ENCODE data around the gene OPN1LW.
"Not testable (repeated sequence)": the region's sequence is repeated elsewhere in the genome, so short reads cannot be mapped to it uniquely, and the experiment has no call there.

Gene OPN1LW

DNA sequence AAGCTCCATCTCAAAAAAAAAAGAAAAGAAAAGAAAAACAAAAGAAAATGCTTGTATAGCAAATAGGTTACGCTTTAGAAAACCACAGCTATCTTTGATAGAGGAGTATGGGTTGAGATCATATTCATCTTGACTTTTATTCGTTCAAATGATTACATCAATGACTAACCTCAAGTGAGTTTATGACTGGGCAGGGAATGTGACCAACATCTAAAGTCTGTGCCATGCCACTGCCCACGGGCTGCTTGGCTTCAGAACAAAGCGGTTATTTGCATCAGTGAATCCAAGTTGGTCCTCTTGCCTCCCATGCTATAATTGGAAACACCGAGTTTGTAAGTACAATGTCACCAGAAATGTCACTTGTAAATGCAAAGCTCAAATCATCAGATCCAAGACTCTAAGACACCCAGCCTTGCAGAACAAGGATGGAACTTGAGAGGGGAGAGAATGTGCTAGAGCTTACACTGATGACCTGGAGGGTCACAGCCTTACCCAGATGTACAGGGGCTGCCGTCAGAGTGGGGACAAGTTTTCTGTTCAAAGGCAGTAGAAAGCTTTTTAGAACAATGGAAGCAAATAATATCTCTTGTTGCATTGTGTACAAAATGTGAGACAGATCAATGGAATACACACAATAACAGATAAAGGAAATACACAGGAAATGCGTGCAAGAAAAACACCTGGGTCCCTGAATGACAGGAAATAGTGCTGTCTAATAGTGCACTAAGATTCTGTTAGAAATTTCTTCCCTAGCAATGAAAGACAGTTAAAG, 8.4 kb upstream of the OPN1LW start:
- DNase-seq: no peak

GRCh38 chrX:154136627-154137161, 7.3 kb upstream of the OPN1LW start:
- peak; percentile 88 for DNase-seq

- no peak for DNase-seq
These were observed 5.2 kb upstream of the OPN1LW start for GRCh38 chrX:154138857-154139256.

- DNase-seq: no peak
These were observed 3.8 kb upstream of the OPN1LW start for GRCh38 chrX:154140206-154140605.

DNA sequence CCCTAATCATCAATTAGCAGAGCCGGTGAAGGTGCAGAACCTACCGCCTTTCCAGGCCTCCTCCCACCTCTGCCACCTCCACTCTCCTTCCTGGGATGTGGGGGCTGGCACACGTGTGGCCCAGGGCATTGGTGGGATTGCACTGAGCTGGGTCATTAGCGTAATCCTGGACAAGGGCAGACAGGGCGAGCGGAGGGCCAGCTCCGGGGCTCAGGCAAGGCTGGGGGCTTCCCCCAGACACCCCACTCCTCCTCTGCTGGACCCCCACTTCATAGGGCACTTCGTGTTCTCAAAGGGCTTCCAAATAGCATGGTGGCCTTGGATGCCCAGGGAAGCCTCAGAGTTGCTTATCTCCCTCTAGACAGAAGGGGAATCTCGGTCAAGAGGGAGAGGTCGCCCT, 3.3 kb upstream of the OPN1LW start:
- no peak for DNase-seq

GRCh38 chrX:154142386-154142785, 1.7 kb upstream of the OPN1LW start:
- DNase-seq: no peak

- no peak for DNase-seq
These were observed 895 bp upstream of the OPN1LW start for GRCh38 chrX:154142950-154143745.

DNA sequence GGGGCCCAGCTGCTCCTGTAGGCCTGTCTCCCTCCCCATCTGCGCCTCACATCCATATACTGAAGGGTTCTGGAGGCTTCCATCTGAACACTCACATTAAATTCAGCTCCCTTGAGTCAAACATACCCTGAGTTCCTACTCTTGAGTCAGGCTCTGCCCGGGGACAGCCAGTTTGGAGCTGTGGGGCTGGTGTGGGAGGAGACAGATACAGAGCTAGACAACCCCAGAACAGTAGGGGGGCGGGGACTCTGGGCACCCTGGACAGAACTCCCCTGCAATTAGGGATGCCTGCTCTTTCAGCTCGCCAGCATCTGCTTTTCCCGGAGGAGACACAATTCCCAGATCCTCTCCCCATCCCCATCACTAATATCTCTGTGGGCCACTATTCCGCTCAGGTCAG, 7.0 kb downstream of the OPN1LW start:
- DNase-seq: not testable (repeated sequence)

DNA sequence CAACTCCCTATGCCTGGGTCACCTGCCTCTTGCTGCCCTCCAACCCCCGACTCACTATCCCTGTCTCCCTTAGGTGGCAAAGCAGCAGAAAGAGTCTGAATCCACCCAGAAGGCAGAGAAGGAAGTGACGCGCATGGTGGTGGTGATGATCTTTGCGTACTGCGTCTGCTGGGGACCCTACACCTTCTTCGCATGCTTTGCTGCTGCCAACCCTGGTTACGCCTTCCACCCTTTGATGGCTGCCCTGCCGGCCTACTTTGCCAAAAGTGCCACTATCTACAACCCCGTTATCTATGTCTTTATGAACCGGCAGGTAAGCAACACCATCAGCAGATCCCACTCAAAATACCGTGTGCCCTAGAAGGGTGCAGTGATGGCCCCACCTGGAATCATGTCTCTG, 12.2 kb downstream of the OPN1LW start:
- DNase-seq: not testable (repeated sequence)

- not testable (repeated sequence) for DNase-seq
These were observed 13.2 kb downstream of the OPN1LW start for GRCh38 chrX:154157207-154157606.

- not testable (repeated sequence) for DNase-seq
These were observed 15.3 kb downstream of the OPN1LW start for GRCh38 chrX:154159345-154159744.

DNA sequence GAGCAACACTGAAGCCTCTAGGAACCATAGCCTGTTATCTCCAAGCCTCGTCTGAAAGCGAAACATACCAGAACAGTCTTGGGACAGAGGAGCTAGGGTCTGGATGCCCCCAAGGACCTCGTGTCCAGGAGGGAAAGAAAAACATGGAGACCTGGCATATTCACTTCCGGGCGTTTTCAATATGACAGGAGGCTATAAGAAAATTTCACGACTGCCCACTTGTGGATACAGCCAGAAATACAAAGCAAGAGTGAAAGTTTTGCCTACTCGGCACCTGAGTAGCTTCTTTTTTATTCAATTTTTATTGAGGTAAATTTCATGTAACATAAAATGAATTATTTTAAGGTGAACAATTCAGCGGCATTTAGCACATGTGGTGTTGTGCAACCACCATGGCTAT, 20.9 kb downstream of the OPN1LW start:
- not testable (repeated sequence) for DNase-seq

DNA sequence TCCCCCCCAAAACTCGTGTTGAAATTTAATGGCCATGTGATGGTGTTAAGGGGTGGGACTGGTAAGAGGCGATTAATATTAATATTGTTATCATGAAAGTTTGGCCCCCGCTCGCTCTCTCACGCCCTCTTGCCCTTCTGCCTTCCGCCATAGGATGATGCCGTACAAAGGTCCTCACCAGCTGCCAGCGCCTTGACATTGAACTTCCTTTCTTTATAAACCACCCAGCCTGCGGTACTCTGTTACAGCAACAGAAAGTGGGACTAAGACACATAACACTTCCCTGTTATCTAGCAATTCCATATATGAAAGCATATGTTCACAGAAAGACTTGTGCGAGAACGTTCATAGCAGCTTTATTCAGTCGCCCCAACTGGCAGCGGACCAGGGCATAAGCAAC, 24.3 kb downstream of the OPN1LW start:
- DNase-seq: not testable (repeated sequence)

DNA sequence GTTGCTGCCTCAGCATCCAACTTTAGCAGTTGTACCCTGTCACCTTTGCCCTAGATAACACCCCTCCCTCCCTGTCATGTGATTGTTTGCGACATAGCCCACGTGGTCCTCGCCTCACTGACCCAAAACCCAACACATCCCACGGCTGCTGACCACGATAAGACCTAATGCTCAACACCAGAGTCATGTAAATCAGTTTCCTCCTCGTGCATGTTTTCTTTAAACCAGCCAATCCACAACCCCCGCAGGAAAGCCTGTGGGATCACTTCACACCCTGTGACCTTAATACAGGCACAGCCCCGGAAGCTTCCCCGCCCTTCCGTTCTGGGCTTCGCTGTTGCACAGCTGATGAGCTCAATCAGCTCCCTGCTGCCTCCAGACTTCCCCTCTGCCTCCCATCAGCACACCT, 28.5 kb downstream of the OPN1LW start:
- DNase-seq: not testable (repeated sequence)

GRCh38 chrX:154174356-154174755, 30.3 kb downstream of the OPN1LW start:
- DNase-seq: not testable (repeated sequence)

- DNase-seq: not testable (repeated sequence)
These were observed 38.3 kb downstream of the OPN1LW start, which contains the start of gene OPN1MW for GRCh38 chrX:154182296-154182695. TSS of gene OPN1MW (plus strand) at chrX:154182596. CDS start at chrX:154182678, 82 bp downstream.

DNA sequence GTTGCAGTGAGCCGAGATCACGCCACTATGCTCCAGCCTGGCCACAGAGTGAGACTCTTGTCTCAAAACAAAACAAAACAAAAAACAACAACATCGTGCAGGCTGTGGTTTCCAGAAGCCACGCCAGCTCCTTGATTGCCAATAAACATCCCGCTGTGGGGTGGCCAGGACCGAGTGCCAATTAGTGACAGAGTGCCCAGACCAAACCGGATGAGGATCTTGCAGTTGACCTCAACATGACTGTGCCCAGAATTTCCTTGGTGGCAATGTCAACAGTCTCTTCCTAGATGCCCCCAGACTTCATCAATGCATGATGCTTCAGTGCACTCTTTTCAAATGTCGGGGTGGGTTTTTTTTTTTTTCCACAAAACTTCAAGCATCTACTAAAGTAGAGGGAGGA, 39.8 kb downstream of the OPN1LW start:
- not testable (repeated sequence) for DNase-seq

GRCh38 chrX:154192846-154193245, 48.8 kb downstream of the OPN1LW start:
- DNase-seq: not testable (repeated sequence)

DNA sequence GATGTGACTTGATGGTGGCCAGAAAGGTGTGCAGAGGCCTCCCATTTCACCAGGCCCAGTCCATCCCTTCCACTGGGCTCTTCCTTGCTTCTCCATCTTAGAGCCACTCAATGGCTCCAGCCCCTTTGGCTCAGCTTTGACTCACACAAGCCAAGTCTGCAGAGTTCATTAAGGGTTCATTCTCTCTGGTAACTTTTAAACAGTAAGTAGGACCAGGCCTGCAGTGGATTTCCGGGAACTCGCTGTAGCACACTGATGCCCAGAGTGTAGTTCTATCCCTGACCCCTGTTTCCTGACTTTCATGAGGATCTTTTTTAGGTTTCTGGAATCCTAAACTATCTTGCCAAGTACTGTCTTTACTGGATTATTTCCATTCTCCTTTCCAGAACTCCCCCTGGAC, 50.3 kb downstream of the OPN1LW start:
- not testable (repeated sequence) for DNase-seq

DNA sequence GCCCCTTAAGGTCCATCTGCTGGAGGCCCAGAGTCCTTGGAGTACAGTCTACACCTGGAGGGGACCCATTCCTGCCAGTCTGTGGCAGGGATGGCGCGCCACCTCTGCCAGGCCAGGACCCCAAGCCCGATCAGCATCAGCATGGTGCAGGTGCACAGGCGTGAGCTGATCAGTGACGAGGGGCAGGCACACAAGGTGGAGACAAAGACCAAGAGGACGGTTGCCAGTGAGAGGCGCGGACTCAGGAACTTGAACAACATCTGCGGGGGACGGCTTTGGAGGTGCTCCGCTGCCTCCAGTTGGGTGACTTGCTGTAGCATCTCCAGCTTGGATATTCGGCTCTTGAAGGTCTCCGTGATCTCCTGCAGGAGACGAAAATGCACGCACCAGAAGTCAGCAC, 52.4 kb downstream of the OPN1LW start:
- not testable (repeated sequence) for DNase-seq

Measured in NCI-H1105 (cell line).